ENCODE results near the gene PRKAG1. TPM values are rescaled to one million over a fixed set of nuclear protein-coding genes. Genes with fewer than 3 reads are reported as not detected.

The PRKAG1 gene
- total and polyA plus RNA-seq, 8 donors, result 18.2 to 33.4 (median 26.3) TPM

- Histone ChIP-seq H3K27ac (no peak overlapping the region), H3K4me1 (no peaks in the 10 kb centered on the region), H3K36me3 (no peaks in the 10 kb centered on the region), H3K9me3 (no peaks in the 10 kb centered on the region), H3K4me3 (no peak overlapping the region), H3K27me3 (peaks cover 0 to 15% (median 3%) of the 10 kb centered on the region in 4 donors)
- 13 to 16% methylated on average over 23 of the region's 23 CpGs for WGBS, 2 donors
- no peak for FAIRE-seq
- no peak for DNase-seq
- TF ChIP-seq, protein P1, sequence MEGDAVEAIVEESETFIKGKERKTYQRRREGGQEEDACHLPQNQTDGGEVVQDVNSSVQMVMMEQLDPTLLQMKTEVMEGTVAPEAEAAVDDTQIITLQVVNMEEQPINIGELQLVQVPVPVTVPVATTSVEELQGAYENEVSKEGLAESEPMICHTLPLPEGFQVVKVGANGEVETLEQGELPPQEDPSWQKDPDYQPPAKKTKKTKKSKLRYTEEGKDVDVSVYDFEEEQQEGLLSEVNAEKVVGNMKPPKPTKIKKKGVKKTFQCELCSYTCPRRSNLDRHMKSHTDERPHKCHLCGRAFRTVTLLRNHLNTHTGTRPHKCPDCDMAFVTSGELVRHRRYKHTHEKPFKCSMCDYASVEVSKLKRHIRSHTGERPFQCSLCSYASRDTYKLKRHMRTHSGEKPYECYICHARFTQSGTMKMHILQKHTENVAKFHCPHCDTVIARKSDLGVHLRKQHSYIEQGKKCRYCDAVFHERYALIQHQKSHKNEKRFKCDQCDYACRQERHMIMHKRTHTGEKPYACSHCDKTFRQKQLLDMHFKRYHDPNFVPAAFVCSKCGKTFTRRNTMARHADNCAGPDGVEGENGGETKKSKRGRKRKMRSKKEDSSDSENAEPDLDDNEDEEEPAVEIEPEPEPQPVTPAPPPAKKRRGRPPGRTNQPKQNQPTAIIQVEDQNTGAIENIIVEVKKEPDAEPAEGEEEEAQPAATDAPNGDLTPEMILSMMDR (IDR thresholded peaks at IDR 0.05), result no peak
- intact Hi-C loops (cut with DNase I), result no loop called here
- ATAC-seq, result no peak
These were observed 46.2 kb downstream of the PRKAG1 start for GRCh38 chr12:48972213-48972951.

- H3K27ac ChIP-seq, result no peak overlapping the region
- TF ChIP-seq, protein P1 (IDR thresholded peaks at IDR 0.05), result no peak
- FAIRE-seq (no peak), ATAC-seq (no peak), DNase-seq (no peak)
- no peaks in the 10 kb centered on the region for H3K4me1 ChIP-seq
- H3K4me3 ChIP-seq, result peak overlapping the region in 1 of 4 donors; percentile 30
- H3K9me3 ChIP-seq, result no peaks in the 10 kb centered on the region
- intact Hi-C loops (cut with DNase I), result no loop called here
- peaks cover 0 to 9% (median 3%) of the 10 kb centered on the region in 4 donors for H3K27me3 ChIP-seq
- no peaks in the 10 kb centered on the region for H3K36me3 ChIP-seq
- 37 to 49% methylated on average over 9 to 10 of the region's 10 CpGs for WGBS, 2 donors
These were observed 47.8 kb downstream of the PRKAG1 start for GRCh38 chr12:48970702-48971334.

DNA sequence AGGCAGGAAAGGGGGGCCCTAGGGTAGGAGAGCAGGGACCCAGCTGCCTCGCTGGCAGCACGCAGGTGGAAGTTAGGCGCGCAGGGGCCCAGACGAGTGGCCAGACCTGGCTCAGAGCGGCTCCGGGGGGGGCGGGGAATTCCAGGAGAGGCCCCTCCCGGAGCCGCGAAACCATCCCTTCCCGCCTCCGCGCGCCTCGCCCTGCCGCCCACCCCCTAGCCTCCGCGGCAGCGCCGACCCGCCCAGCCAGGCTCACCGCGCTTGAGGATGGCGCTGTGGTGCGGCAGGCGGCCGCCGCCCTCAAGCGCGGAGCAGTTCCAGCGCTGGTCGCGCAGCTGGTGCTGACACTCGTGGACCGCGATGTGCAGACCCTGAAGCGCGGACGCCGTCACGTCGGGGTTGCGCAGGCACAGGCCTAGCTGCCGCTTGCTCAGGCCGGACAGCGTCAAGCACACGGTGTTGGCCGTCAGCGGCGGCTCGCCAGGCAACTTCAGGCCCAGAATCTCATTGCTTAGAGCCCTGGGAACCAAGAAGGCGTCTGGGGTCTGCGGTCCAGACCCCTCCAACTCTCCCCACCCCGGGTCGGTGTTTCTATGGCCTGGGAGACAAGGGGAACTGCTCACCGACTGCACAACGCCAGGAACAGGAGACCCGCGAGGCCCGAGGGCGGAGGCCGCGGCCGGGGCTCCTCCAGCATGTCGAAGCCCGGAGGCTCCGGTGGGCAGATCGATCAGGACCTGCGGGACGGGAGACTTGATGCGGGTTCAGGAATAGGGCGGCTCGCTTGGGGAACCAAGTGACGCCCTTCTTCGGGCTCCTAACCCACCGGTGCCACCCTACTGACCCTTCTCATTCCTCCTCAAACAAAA is 48.5 kb downstream of the PRKAG1 start:
- Histone ChIP-seq H3K36me3 (no peaks in the 10 kb centered on the region), H3K27me3 (peaks cover 0 to 9% (median 3%) of the 10 kb centered on the region in 4 donors), H3K9me3 (no peaks in the 10 kb centered on the region), H3K27ac (no peak overlapping the region), H3K4me3 (no peak overlapping the region), H3K4me1 (no peaks in the 10 kb centered on the region)
- ATAC-seq, result peak in 3 of 4 donors; percentile 20 to 46 (median 35)
- TF ChIP-seq, protein P1 (IDR thresholded peaks at IDR 0.05), result no peak
- FAIRE-seq, result no peak
- intact Hi-C loops (cut with DNase I), result no loop called here
- DNase-seq, result peak in 1 of 6 donors; percentile 62
- 28 to 29% methylated on average over 70 to 77 of the region's 77 CpGs for WGBS, 2 donors

DNA sequence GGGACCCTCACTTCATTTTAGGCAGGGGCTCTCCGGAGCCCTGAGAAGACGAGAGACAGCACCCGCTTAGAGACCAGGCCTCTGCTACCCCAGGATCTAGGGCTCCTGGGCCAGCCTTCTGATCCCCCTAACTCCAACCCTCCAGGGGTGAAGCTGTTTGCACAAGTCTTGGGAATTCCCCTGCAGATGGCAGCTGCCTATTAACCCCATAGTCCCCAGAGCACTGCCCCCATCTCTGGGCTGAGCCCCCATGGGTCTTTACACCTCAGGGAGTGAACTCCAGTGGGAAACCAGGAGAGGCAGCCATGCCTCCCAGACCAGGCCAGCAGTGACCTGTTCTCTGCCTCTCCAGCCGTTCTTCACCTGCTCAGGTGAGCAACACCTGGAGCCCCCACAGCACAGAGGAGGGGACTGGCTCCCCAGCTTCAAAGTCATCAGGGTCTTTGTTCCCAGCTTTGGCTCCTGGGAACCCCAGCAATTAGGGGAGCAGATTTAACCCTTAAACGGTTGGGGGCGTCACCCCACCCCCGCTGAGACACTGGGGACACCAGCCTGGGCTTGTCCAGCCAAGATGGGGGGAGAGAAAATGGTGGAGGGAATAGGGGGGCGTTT is 49.3 kb downstream of the PRKAG1 start:
- H3K36me3 ChIP-seq, result no peaks in the 10 kb centered on the region
- FAIRE-seq (no peak), ATAC-seq (no peak), DNase-seq (no peak)
- 51 to 56% methylated on average over 8 of the region's 8 CpGs for WGBS, 2 donors
- H3K27ac ChIP-seq, result no peak overlapping the region
- H3K9me3 ChIP-seq, result no peaks in the 10 kb centered on the region
- H3K27me3 ChIP-seq, result peaks cover 0 to 9% (median 3%) of the 10 kb centered on the region in 4 donors
- intact Hi-C loops (cut with DNase I), result no loop called here
- TF ChIP-seq, protein P1 (IDR thresholded peaks at IDR 0.05), result no peak
- no peak overlapping the region for H3K4me3 ChIP-seq
- H3K4me1 ChIP-seq, result no peaks in the 10 kb centered on the region

All from pancreas (tissue), 10 donors.